ENCODE data around the gene LMBR1L.

Gene LMBR1L

GRCh38 chr12:49055978-49056754 lies 54.5 kb downstream of the LMBR1L start:
- DNase-seq (ENCODE audit: extremely low spot score), result peak; percentile 74
- POLR2A ChIA-PET, result interaction anchor here (0.9 to 5.2 kb wide), 2 partner anchors 14 to 75 kb away, joined by 3 to 50 read pairs; partner anchors contain the start of genes RHEBL1 and TUBA1B
- no peak for TF ChIP-seq ZNF384 (IDR thresholded peaks at IDR 0.05)
- no peak for TF ChIP-seq PKNOX1 (IDR thresholded peaks at IDR 0.05)
- no peak for TF ChIP-seq HDGF (IDR thresholded peaks at IDR 0.05; ENCODE audit: borderline replicate concordance)
- no peak for TF ChIP-seq NFRKB (IDR thresholded peaks at IDR 0.05)
- no peak for TF ChIP-seq FOXM1 (IDR thresholded peaks at IDR 0.05; ENCODE audit: borderline replicate concordance)
- TF ChIP-seq SP1 (IDR thresholded peaks at IDR 0.05), result no peak
- TF ChIP-seq TARDBP (IDR thresholded peaks at IDR 0.05), result no peak
- no peak; the same call in 1 of the 2 replicates for TF ChIP-seq FOXK2 (IDR thresholded peaks at IDR 0.05)
- no peak for TF ChIP-seq CTBP1 (IDR thresholded peaks at IDR 0.05; ENCODE audit: borderline replicate concordance)
- TF ChIP-seq FOXA1 (IDR thresholded peaks at IDR 0.05), result no peak
- no peak for TF ChIP-seq L3MBTL2 (conservative IDR thresholded peaks at IDR 0.05)
- no peak for TF ChIP-seq SUZ12 (IDR thresholded peaks at IDR 0.05)
- TF ChIP-seq BHLHE40 (IDR thresholded peaks at IDR 0.05; ENCODE audit: borderline replicate concordance), result no peak

GRCh38 chr12:49055092-49055491 lies 55.6 kb downstream of the LMBR1L start:
- ChIA-PET CTCF (interaction anchor here (4.0 kb wide), 1 partner anchor 11 kb away, joined by 19 read pairs; no protein-coding TSS in a partner anchor), POLR2A (interaction anchor here (0.9 to 5.2 kb wide), 2 partner anchors 15 to 76 kb away, joined by 3 to 50 read pairs; partner anchors contain the start of genes RHEBL1 and TUBA1B)

More at GRCh38 chr12:49055978-49056754, 54.5 kb downstream of the LMBR1L start:
- CTCF ChIA-PET, result interaction anchor here (4.0 kb wide), 1 partner anchor 12 kb away, joined by 19 read pairs; no protein-coding TSS in a partner anchor

GRCh38 chr12:49054524-49054923 lies 56.1 kb downstream of the LMBR1L start:
- DNase-seq (ENCODE audit: extremely low spot score), result no peak
- TF ChIP-seq FOXK2 (IDR thresholded peaks at IDR 0.05) (no peak), BHLHE40 (IDR thresholded peaks at IDR 0.05; ENCODE audit: borderline replicate concordance) (no peak), L3MBTL2 (conservative IDR thresholded peaks at IDR 0.05) (no peak), ZNF384 (IDR thresholded peaks at IDR 0.05) (no peak), SUZ12 (IDR thresholded peaks at IDR 0.05) (no peak), PKNOX1 (IDR thresholded peaks at IDR 0.05) (no peak), HDGF (IDR thresholded peaks at IDR 0.05; ENCODE audit: borderline replicate concordance) (no peak), ARNT (IDR thresholded peaks at IDR 0.05) (no peak), LEF1 (IDR thresholded peaks at IDR 0.05; ENCODE audit: borderline replicate concordance) (no peak), FOXA1 (IDR thresholded peaks at IDR 0.05) (no peak)
- CTCF ChIA-PET, result no interaction called here
- POLR2A ChIA-PET, result interaction anchor here (5.2 kb wide), 1 partner anchor 77 kb away, joined by 50 read pairs; the partner anchor contains the start of gene TUBA1B

More at GRCh38 chr12:49055092-49055491, 55.6 kb downstream of the LMBR1L start:
- no peak for DNase-seq (ENCODE audit: extremely low spot score)
- TF ChIP-seq ZNF384 (IDR thresholded peaks at IDR 0.05) (no peak), FOXK2 (IDR thresholded peaks at IDR 0.05) (no peak), SUZ12 (IDR thresholded peaks at IDR 0.05) (no peak), TARDBP (IDR thresholded peaks at IDR 0.05) (no peak), FOXA1 (IDR thresholded peaks at IDR 0.05) (no peak), FOXM1 (IDR thresholded peaks at IDR 0.05; ENCODE audit: borderline replicate concordance) (no peak), LEF1 (IDR thresholded peaks at IDR 0.05; ENCODE audit: borderline replicate concordance) (no peak), ELF4 (IDR thresholded peaks at IDR 0.05) (no peak), NFRKB (IDR thresholded peaks at IDR 0.05) (no peak), SP1 (IDR thresholded peaks at IDR 0.05) (no peak), PKNOX1 (IDR thresholded peaks at IDR 0.05) (no peak)

GRCh38 chr12:49054096-49054495 lies 56.6 kb downstream of the LMBR1L start:
- POLR2A ChIA-PET, result interaction anchor here (5.2 kb wide), 1 partner anchor 77 kb away, joined by 50 read pairs; the partner anchor contains the start of gene TUBA1B
- TF ChIP-seq HDGF (IDR thresholded peaks at IDR 0.05; ENCODE audit: borderline replicate concordance) (no peak), NFRKB (IDR thresholded peaks at IDR 0.05) (no peak), SUZ12 (IDR thresholded peaks at IDR 0.05) (no peak), BHLHE40 (IDR thresholded peaks at IDR 0.05; ENCODE audit: borderline replicate concordance) (no peak), PKNOX1 (IDR thresholded peaks at IDR 0.05) (no peak), SP1 (IDR thresholded peaks at IDR 0.05) (no peak), FOXA1 (IDR thresholded peaks at IDR 0.05) (no peak), L3MBTL2 (conservative IDR thresholded peaks at IDR 0.05) (no peak), FOXK2 (IDR thresholded peaks at IDR 0.05) (no peak), LEF1 (IDR thresholded peaks at IDR 0.05; ENCODE audit: borderline replicate concordance) (no peak)
- DNase-seq (ENCODE audit: extremely low spot score), result no peak
- CTCF ChIA-PET, result no interaction called here

GRCh38 chr12:49052451-49053208 lies 58.0 kb downstream of the LMBR1L start:
- no peak for TF ChIP-seq PKNOX1 (IDR thresholded peaks at IDR 0.05)
- TF ChIP-seq NFRKB (IDR thresholded peaks at IDR 0.05), result no peak
- TF ChIP-seq ZNF384 (IDR thresholded peaks at IDR 0.05), result no peak
- no peak for TF ChIP-seq L3MBTL2 (conservative IDR thresholded peaks at IDR 0.05)
- TF ChIP-seq SP1 (IDR thresholded peaks at IDR 0.05), result no peak
- TF ChIP-seq BHLHE40 (IDR thresholded peaks at IDR 0.05; ENCODE audit: borderline replicate concordance), result no peak
- TF ChIP-seq ELF4 (IDR thresholded peaks at IDR 0.05), result no peak
- TF ChIP-seq HDGF (IDR thresholded peaks at IDR 0.05; ENCODE audit: borderline replicate concordance), result no peak
- no peak for TF ChIP-seq FOXM1 (IDR thresholded peaks at IDR 0.05; ENCODE audit: borderline replicate concordance)
- TF ChIP-seq LEF1 (IDR thresholded peaks at IDR 0.05; ENCODE audit: borderline replicate concordance), result no peak
- TF ChIP-seq ARNT (IDR thresholded peaks at IDR 0.05), result no peak
- TF ChIP-seq FOXA1 (IDR thresholded peaks at IDR 0.05), result no peak
- TF ChIP-seq SUZ12 (IDR thresholded peaks at IDR 0.05), result no peak
- TF ChIP-seq CTBP1 (IDR thresholded peaks at IDR 0.05; ENCODE audit: borderline replicate concordance), result no peak
- TF ChIP-seq FOXK2 (IDR thresholded peaks at IDR 0.05), result no peak
- TF ChIP-seq TARDBP (IDR thresholded peaks at IDR 0.05), result no peak
- ChIA-PET CTCF (no interaction called here), POLR2A (no interaction called here)
- no peak for DNase-seq (ENCODE audit: extremely low spot score)

Data from HEK293T (cell line).